ENCODE data around the gene FANCC.
"Not testable (repeated sequence)": the region's sequence is repeated elsewhere in the genome, so short reads cannot be mapped to it uniquely, and the experiment has no call there.

DNA sequence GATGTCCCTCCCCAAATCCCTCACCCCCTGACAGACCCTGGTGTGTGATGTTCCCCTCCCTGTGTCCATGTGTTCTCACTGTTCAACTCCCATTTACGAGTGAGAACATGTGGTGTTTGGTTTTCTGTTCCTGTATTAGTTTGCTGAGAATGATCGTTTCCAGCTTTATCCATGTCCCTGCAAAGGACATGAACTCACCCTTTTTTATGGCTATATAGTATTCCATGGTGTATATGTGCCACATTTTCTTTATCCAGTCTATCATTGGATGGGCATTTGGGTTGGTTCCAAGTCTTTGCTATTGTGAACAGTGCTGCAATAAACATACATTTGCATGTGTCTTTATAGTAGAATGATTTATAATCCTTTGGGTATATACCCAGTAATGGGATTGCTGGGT, 43.3 kb downstream of the FANCC start:
- TF ChIP-seq, protein P1, sequence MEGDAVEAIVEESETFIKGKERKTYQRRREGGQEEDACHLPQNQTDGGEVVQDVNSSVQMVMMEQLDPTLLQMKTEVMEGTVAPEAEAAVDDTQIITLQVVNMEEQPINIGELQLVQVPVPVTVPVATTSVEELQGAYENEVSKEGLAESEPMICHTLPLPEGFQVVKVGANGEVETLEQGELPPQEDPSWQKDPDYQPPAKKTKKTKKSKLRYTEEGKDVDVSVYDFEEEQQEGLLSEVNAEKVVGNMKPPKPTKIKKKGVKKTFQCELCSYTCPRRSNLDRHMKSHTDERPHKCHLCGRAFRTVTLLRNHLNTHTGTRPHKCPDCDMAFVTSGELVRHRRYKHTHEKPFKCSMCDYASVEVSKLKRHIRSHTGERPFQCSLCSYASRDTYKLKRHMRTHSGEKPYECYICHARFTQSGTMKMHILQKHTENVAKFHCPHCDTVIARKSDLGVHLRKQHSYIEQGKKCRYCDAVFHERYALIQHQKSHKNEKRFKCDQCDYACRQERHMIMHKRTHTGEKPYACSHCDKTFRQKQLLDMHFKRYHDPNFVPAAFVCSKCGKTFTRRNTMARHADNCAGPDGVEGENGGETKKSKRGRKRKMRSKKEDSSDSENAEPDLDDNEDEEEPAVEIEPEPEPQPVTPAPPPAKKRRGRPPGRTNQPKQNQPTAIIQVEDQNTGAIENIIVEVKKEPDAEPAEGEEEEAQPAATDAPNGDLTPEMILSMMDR (conservative IDR thresholded peaks at IDR 0.05; ENCODE audit: low read depth, low read length), result not testable (repeated sequence)
- not testable (repeated sequence) for TF ChIP-seq EZH2 (IDR thresholded peaks at IDR 0.05; ENCODE audit: borderline replicate concordance, low read depth, low read length, poor library complexity, severe bottlenecking)
